ENCODE measurements around the gene EYS.

- TF ChIP-seq CTCF (IDR thresholded peaks at IDR 0.05) (no peak), POLR2A (IDR thresholded peaks at IDR 0.05; ENCODE audit: low read depth) (no peak)
Measured at GRCh38 chr6:64224819-64225218, 1482.2 kb downstream of the EYS start.
